ENCODE measurements around the gene HSPB6.

The HSPB6 gene

GRCh38 chr19:35744430-35745327, 12.2 kb downstream of the HSPB6 start:
- peak; percentile 90 for DNase-seq

GRCh38 chr19:35743640-35744429, 13.0 kb downstream of the HSPB6 start:
- DNase-seq: no peak

- no peak for DNase-seq
Measured at GRCh38 chr19:35742121-35742724, 14.6 kb downstream of the HSPB6 start, which contains the start of gene IGFLR1. Gene IGFLR1 (minus strand): TSS chr19:35742452. CDS start chr19:35741180, 1,272 bp downstream.

- no peak for DNase-seq
Measured at GRCh38 chr19:35741203-35741515, 15.7 kb downstream of the HSPB6 start.

GRCh38 chr19:35740423-35741202, 16.2 kb downstream of the HSPB6 start:
- DNase-seq: peak; percentile 97

GRCh38 chr19:35740108-35740422, 16.8 kb downstream of the HSPB6 start:
- no peak for DNase-seq

- DNase-seq: no peak
Measured at GRCh38 chr19:35739275-35740107, 17.3 kb downstream of the HSPB6 start.

- DNase-seq: no peak
Measured at GRCh38 chr19:35738887-35739229, 18.0 kb downstream of the HSPB6 start.

- DNase-seq: no peak
Measured at GRCh38 chr19:35738021-35738886, 18.6 kb downstream of the HSPB6 start.

GRCh38 chr19:35736913-35737886, 19.6 kb downstream of the HSPB6 start:
- no peak for DNase-seq

GRCh38 chr19:35734889-35735288, 21.9 kb downstream of the HSPB6 start:
- no peak for DNase-seq

GRCh38 chr19:35734273-35734672, 22.6 kb downstream of the HSPB6 start:
- no peak for DNase-seq

GRCh38 chr19:35733180-35734125, 23.4 kb downstream of the HSPB6 start:
- DNase-seq: no peak

GRCh38 chr19:35732540-35733179, 24.2 kb downstream of the HSPB6 start:
- DNase-seq: no peak

- no peak for DNase-seq
Measured at GRCh38 chr19:35731779-35732405, 24.9 kb downstream of the HSPB6 start.

- DNase-seq: no peak
Measured at GRCh38 chr19:35731353-35731752, 25.5 kb downstream of the HSPB6 start.

GRCh38 chr19:35730326-35730725, 26.5 kb downstream of the HSPB6 start:
- no peak for DNase-seq

- DNase-seq: no peak
Measured at GRCh38 chr19:35729763-35730162, 27.1 kb downstream of the HSPB6 start.
